Left hindlimb (tissue), 1 donor: ENCODE results near the gene MRPS34.

Experiments
- DNase-seq: peaks from one replicate; pipeline ENCODE4 v3.0.0-alpha.2; 2018

The MRPS34 gene

GRCh38 chr16:1781254-1781653, 8.3 kb upstream of the MRPS34 start:
- DNase-seq: no peak

DNA sequence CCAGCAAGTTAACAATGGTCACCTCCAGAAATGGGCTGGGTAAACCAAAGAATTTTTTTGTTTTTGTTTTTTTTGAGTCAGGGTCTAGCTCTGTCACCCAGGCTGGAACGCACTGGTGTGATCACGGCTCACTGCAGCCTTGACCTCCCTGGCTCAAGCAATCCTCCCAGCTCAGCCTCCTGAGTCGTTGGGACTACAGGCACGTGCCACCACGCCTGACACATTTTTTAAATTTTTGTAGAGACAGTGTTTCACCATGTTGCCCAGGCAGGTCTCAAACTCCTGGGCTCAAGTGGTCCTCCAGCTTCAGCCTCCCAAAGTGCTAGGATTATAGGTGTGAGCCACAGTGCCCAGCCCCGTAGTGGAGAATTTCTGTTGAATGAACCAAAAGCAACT, 7.7 kb upstream of the MRPS34 start:
- no peak for DNase-seq

DNA sequence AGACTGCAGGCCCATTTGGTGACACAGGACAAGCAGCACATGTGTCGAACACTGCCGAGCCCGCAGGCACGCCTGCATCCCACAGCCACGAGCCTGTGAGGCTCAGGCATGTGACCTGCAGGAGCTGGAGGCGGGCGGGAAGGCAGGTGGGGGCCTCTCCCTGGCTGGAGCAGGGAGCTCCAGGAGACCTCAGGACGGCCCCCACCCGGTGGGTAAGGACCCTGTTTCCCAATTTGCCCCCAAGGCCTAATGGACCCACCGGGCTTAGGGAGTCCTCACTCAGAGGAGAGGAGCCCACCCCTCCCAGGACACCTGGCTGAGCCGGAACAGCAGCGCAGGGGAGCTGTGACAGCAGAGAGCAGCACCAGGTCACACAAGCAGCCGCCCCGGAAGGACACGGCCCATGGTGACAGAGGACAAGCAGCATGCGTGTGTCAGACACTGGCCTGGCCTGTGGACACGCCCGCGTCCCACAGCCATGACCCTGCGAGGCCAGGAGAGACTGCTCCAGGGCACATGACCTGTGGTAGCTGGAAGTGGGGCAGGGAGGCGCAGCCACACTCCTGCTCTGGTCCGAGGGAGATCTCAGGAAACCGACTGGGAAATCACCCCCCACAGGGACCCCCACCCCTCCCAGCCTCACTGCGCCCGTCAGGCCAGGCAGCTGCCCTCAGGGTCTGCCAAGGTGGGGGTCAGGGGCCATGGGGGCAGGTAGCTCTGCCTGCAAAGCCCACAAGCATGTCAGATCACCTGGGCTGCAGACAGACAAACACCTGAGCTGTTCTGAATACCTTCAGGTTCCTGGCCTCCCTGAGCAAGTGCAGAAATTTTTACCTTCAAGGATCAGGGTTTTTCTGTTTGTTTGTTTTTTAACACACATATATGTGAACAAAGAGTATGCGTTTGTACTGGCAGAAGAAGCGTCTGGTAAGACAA, 7.1 kb upstream of the MRPS34 start:
- peak; percentile 41 for DNase-seq

DNA sequence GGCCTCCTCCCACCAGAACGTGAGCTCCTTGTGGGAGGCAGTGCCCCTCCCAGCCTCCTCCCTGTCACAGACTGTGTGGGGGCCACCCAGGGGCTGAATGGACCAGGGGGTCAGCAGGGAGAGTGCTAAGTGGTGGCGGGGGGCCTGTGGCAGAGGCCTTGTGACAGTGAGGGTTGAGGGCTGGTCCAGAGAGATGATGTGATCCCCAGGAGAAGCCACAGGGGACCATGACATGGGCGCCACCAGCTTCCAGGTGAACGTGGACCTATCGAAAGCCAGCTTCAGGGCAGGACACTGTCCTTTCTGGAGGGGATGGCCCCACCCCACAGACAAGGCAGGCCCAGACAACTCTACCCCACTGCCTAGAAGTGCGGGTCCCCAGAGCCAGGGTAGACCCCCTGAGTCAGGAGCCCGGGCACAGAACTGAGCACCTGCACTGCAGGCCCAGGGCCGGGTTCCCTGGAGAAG, 6.3 kb upstream of the MRPS34 start:
- no peak for DNase-seq

DNA sequence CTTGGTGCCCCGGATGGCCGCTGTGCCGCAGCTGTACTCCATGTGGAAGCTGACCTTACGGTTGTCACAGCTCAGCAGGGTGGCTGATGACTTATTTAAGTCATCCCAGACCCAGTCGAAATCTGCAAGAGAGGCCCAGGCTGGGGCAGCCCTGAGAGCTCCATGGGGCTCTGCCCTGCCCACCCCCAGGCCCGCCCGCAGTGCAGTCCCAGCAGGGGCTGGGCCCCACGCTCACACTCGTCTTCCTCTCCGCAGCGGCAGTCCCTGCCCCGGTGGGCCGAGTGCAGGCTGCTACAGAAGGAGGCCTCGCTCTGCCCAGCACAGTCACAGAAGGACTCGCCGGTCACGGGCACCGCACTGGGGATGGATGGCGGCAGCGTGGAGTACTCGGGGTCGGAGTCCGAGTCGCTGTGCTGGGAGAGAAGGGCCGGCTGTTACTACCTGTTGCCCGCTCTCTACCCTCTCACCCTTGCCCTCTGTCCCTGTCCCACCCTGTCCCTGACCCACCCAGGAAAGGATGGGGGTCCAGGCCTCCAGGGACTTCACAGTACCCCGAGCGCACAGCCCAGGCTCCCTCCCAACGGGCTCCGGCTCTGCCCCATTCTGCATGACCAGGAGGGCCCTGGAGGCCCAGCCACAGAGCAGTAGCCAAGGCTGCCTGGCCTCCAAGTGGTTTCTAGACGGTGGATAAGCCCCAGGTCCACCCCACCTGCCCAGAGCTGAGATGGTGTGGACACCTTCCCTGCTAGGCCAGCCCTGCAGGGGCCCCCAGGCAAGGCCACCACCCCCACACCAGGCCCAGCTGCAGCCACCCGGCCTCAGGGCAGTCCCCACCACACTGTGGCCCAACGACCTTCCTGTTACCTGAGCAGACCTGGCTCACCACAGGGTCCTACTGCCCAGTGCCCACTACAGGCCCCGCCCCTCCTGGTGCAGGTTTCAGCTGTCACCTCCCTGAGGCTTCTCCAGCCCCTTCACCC, 5.6 kb upstream of the MRPS34 start:
- no peak for DNase-seq

DNA sequence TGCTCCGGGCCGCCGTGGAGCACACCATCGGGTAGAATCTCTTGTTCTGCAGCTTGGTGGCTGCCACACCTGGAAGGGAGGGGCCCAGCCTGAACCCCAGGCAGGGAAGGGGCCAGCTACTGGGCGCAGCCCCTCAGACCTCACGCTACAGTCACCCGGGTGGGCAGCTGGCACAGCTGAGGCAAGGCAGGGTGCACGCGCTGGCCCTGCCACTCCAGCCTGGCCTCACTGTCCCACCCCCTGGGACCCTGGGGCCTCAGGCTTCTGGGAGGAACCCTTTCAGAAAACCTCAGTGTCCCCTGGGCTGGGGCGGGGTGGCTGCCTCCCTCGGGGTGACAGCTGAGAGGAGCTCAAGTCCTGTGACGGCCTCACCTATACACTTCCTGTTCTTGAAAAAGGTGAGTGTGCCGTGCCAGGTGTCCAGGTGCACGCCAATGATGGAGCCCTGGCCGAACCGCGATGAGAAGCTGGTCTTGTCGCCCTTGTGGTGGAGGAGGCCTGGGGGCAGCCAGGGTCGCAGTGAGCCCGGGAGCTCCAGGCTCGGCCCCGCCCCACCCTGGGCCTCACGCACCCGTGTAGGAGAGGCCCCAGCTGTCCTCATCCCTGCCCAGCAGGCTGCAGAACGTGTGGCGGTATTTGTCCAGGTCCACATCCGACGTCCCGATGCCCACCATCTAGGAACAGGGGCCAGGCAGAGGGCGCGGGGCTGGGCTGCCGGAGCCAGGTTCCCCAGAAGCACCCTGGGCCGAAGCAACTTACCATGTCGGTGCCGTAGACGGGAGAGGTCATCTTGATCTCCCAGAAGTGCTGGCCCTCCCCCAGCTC, 4.7 kb upstream of the MRPS34 start:
- DNase-seq: peak; percentile 34

GRCh38 chr16:1776991-1777374, 4.0 kb upstream of the MRPS34 start:
- DNase-seq: no peak

GRCh38 chr16:1776672-1776955, 3.7 kb upstream of the MRPS34 start:
- no peak for DNase-seq

DNA sequence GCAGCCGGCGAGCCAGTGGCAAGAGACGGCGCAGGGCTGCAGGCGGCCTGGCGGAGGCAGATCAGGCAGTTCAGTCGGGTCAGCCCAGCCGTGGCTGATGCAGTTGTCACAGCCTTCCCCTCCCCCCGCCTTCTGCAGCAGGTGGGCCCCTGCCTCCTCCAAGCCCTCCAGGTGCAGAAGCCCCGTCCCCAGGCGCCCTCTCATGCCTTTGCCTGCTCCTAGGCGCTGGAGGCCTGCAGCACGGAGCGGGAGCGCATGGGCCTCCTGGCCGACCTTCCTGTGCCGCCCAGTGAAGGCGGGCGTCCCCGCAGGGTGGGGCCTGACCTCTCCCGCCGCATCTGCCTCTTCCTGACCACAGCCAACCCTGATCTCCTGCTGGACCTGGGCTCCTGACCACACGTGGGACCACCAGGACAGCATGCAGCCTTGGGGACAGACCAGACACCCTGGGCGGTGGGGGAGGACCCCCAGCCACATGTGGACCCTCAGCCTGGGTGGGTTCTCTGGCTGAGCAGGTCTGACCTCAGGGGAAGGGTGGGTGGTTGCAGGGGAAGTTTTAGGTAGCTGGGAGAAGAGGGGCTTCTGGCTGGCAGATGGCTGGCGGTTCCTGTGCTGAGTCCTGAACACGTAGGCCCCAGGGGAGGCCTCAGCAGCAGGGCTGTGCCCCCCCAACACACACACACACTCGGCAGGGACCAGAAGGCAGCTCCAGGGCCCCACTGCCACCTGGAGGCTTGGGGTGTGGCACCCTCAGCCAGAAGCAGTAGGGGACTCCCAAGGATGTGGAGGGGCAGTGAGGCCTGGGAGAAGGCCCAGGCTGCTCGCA, 3.1 kb upstream of the MRPS34 start:
- no peak for DNase-seq

- DNase-seq: peak; percentile 31
These were observed 2.3 kb upstream of the MRPS34 start for GRCh38 chr16:1775006-1775845.

- DNase-seq: no peak
These were observed 1.5 kb upstream of the MRPS34 start for GRCh38 chr16:1774448-1774780.

- peak; percentile 22 for DNase-seq
These were observed 941 bp upstream of the MRPS34 start for GRCh38 chr16:1773703-1774447.

DNA sequence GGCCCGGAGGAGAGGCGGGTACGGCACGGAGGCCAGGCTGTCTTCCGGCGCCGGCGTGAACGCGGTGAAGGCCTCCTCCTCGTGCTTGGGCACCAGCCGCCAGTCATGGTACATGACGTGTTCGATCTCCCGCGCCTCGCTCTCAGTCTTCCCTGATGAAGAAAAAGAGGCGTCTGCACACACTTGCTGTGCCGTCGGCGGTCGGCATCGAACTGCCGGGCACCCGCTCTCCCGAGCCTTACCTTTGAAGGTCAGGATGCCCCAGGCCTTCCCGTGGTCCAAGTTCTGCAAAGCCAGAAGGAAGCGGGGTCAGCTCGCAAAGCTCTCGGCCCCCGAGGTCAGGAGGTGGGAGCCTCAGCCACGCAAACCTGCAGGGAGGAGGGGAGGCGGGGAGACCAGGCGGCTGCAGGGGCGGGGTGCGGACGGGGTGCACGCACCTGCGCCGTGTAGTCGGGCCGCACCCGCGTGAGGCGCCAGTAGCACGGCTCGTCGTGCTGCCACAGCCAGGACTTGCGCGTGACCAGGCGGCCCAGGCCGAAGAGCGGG, 499 bp downstream of the MRPS34 start, which contains the start of gene EME2:
TSS of gene EME2 (plus strand) at position 449 of the 546 bp plus-strand sequence. CDS start 418 bp downstream, outside the sequence.
- DNase-seq: no peak

- no peak for DNase-seq
These were observed 1.0 kb downstream of the MRPS34 start for GRCh38 chr16:1771864-1772361.

- DNase-seq: peak; percentile 83
These were observed 1.6 kb downstream of the MRPS34 start, which contains the start of gene NME3 for GRCh38 chr16:1771188-1771863. TSS of gene NME3 (minus strand) at chr16:1771543. CDS start at chr16:1771534, 9 bp downstream.

- DNase-seq: no peak
These were observed 2.4 kb downstream of the MRPS34 start for GRCh38 chr16:1770328-1771187.

- no peak for DNase-seq
These were observed 3.3 kb downstream of the MRPS34 start for GRCh38 chr16:1769402-1770300.
